GM10266 (cell line): ENCODE measurements around the gene AP1S3.

Source experiments
- DNase-seq: peaks from one replicate; pipeline ENCODE4 v3.0.0; 2012; ENCODE audit errors: extremely low spot score
- TF ChIP-seq, protein P1 (sequence below): IDR thresholded peaks from 2 replicates; pipeline ENCODE4 v1.5.1; 2012; ENCODE audit warnings: mild to moderate bottlenecking, low read depth; ENCODE audit not compliant: control insufficient read depth, insufficient read depth; ENCODE audit errors: missing control alignments

Gene AP1S3

GRCh38 chr2:223837287-223838061 lies at the start of gene AP1S3:
Gene AP1S3 (minus strand): TSS chr2:223837582. CDS start chr2:223837450, 132 bp downstream.
- TF ChIP-seq, protein P1, sequence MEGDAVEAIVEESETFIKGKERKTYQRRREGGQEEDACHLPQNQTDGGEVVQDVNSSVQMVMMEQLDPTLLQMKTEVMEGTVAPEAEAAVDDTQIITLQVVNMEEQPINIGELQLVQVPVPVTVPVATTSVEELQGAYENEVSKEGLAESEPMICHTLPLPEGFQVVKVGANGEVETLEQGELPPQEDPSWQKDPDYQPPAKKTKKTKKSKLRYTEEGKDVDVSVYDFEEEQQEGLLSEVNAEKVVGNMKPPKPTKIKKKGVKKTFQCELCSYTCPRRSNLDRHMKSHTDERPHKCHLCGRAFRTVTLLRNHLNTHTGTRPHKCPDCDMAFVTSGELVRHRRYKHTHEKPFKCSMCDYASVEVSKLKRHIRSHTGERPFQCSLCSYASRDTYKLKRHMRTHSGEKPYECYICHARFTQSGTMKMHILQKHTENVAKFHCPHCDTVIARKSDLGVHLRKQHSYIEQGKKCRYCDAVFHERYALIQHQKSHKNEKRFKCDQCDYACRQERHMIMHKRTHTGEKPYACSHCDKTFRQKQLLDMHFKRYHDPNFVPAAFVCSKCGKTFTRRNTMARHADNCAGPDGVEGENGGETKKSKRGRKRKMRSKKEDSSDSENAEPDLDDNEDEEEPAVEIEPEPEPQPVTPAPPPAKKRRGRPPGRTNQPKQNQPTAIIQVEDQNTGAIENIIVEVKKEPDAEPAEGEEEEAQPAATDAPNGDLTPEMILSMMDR = peak; percentile 38
- peak; percentile 91 for DNase-seq

GRCh38 chr2:223887127-223887526 lies 49.7 kb upstream of the AP1S3 start:
- no peak for DNase-seq
- TF ChIP-seq, protein P1 = no peak

- DNase-seq = no peak
- TF ChIP-seq, protein P1 = no peak
These were observed 49.3 kb upstream of the AP1S3 start for GRCh38 chr2:223886726-223887125.

DNA sequence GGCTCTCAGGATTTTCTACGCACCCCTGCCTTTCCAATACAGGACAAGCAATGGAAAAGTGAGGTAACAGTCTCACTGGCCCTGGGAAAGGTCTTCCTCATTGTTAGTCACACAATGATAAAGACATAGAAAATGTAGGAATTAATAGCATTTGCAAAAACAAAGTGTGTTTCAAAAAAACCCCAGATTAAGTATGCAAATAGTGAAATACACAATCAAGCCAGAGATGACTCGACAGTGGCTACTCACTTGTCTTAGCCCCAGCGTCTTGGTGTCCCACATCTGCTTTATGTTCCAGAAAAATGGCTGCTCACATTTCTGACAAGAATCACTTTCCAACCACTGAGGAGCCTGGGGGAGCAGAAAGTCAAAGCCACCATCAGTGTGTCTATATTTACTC lies 47.0 kb upstream of the AP1S3 start:
- TF ChIP-seq, protein P1 = no peak

DNA sequence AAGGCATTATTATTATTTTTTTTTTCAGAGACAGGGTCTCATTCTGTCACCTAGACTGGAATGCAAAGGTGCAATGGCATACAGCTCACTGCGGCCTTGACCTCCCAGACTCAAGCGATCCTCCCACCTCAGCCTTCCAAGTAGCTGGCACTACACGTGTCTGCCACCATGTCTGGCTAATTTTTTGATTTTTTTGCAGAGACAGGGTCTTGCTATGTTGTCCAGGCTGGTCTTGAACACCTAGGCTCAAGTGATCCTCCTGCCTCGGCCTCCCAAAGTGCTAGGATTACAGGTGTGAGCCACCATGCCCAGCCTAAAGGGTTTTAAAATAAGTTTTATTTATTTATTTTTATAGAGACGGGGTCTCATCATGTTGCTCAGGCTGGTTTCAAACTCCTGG lies 45.3 kb upstream of the AP1S3 start:
- TF ChIP-seq, protein P1 = no peak
- no peak for DNase-seq

More for the DNA sequence above, 47.0 kb upstream of the AP1S3 start:
- peak; percentile 56 for DNase-seq

- TF ChIP-seq, protein P1 = no peak
These were observed 43.4 kb upstream of the AP1S3 start for GRCh38 chr2:223880796-223881195.

DNA sequence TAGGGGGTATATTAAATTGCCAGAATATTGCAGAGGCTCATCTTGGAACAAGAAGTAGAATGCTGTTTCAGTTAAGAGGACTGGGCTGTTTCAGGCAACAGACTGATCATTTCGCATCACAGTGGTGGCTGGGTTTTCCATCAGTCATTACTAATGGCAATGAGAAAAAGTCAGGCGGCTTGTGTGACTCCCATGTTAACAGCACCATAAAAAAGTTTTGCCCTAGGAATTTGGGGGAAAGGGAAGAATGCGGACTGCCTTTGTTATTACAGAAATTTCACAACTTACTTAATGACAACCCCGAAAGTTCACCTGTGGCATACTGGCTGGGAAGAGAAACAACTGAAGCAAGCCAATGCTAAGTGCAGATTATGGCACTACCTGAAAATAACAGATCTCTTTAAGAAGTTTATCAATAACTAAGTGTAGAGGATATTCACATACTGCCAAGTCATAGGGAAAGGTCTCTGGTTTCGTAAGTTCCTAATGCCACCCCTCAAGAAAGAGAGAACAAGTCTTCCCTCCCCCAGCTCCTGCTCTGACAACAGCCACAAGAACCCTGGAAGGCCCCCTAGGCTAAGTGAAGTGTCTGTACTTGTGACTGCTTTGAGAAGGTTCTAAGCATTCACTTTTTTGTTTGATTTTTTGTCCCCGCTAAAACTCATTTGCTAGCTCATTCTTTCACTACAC lies 40.5 kb upstream of the AP1S3 start:
- DNase-seq = no peak
- TF ChIP-seq, protein P1 = no peak

More at GRCh38 chr2:223880796-223881195, 43.4 kb upstream of the AP1S3 start:
- no peak for DNase-seq
